ENCODE data around the gene NWD2.
"Not testable (repeated sequence)": the region's sequence is repeated elsewhere in the genome, so short reads cannot be mapped to it uniquely, and the experiment has no call there.

The NWD2 gene

GRCh38 chr4:37467824-37468223 is 223.3 kb downstream of the NWD2 start:
- DNase-seq (ENCODE audit: low read depth, low spot score), result no peak

- no peak for DNase-seq (ENCODE audit: low read depth, low spot score)
Observed at GRCh38 chr4:37469286-37469685, 224.7 kb downstream of the NWD2 start.

- no peak for DNase-seq (ENCODE audit: low read depth, low spot score)
Observed at GRCh38 chr4:37470245-37470644, 225.7 kb downstream of the NWD2 start.

- DNase-seq (ENCODE audit: low read depth, low spot score), result no peak
Observed at GRCh38 chr4:37471093-37471492, 226.6 kb downstream of the NWD2 start.

- no peak for DNase-seq (ENCODE audit: low read depth, low spot score)
Observed at GRCh38 chr4:37471971-37472370, 227.4 kb downstream of the NWD2 start.

- no peak for DNase-seq (ENCODE audit: low read depth, low spot score)
Observed at GRCh38 chr4:37473807-37474206, 229.3 kb downstream of the NWD2 start.

- no peak for DNase-seq (ENCODE audit: low read depth, low spot score)
Observed at GRCh38 chr4:37475087-37475486, 230.5 kb downstream of the NWD2 start.

GRCh38 chr4:37475776-37476175 is 231.2 kb downstream of the NWD2 start:
- no peak for DNase-seq (ENCODE audit: low read depth, low spot score)

- no peak for DNase-seq (ENCODE audit: low read depth, low spot score)
Observed at GRCh38 chr4:37476256-37476655, 231.7 kb downstream of the NWD2 start.

- no peak for DNase-seq (ENCODE audit: low read depth, low spot score)
Observed at GRCh38 chr4:37476691-37477090, 232.1 kb downstream of the NWD2 start.

- no peak for DNase-seq (ENCODE audit: low read depth, low spot score)
Observed at GRCh38 chr4:37477126-37477525, 232.6 kb downstream of the NWD2 start.

GRCh38 chr4:37478151-37478550 is 233.6 kb downstream of the NWD2 start:
- DNase-seq (ENCODE audit: low read depth, low spot score), result no peak

GRCh38 chr4:37480509-37480908 is 236.0 kb downstream of the NWD2 start:
- DNase-seq (ENCODE audit: low read depth, low spot score), result no peak

- no peak for DNase-seq (ENCODE audit: low read depth, low spot score)
Observed at GRCh38 chr4:37481547-37482122, 237.1 kb downstream of the NWD2 start.

- no peak for DNase-seq (ENCODE audit: low read depth, low spot score)
Observed at GRCh38 chr4:37482236-37482913, 237.8 kb downstream of the NWD2 start.

GRCh38 chr4:37483610-37484009 is 239.1 kb downstream of the NWD2 start:
- DNase-seq (ENCODE audit: low read depth, low spot score), result no peak

GRCh38 chr4:37486166-37486565 is 241.6 kb downstream of the NWD2 start:
- no peak for DNase-seq (ENCODE audit: low read depth, low spot score)

- no peak for DNase-seq (ENCODE audit: low read depth, low spot score)
Observed at GRCh38 chr4:37487668-37488067, 243.1 kb downstream of the NWD2 start.

GRCh38 chr4:37489697-37490096 is 245.2 kb downstream of the NWD2 start:
- DNase-seq (ENCODE audit: low read depth, low spot score), result no peak

GRCh38 chr4:37490391-37491347 is 246.1 kb downstream of the NWD2 start:
- DNase-seq (ENCODE audit: low read depth, low spot score), result no peak

- not testable (repeated sequence) for DNase-seq (ENCODE audit: low read depth, low spot score)
Observed at GRCh38 chr4:37495353-37495752, 250.8 kb downstream of the NWD2 start.
